HEK293 (cell line): ENCODE measurements around the gene NDST3.

Experiments used
- CTCF ChIA-PET: fragments of 350-600 bp; formaldehyde crosslinking; extraction: SDS; loops from one replicate; lab custom pipeline; 2021; ENCODE audit warnings: antibody characterized with exemption; lab: Yijun Ruan, JAX
- POLR2A ChIA-PET: fragments of 300-600 bp; formaldehyde crosslinking; extraction: SDS; loops from one replicate; lab custom pipeline; 2020; ENCODE audit warnings: antibody characterized with exemption, inconsistent platforms; lab: Yijun Ruan, JAX
- H3K27ac ChIP-seq: fragments of 200-500 bp; sonication (Bioruptor generic); 2 replicates; pipeline ENCODE4 v1.5.1; 2014; ENCODE audit warnings: low read depth, low read length, control low read depth, inconsistent platforms; ENCODE audit errors: extremely low read depth
- H3K36me3 ChIP-seq, 2 experiments: fragments of 200-500 bp in 1 of 2; sonication (Bioruptor generic) in 1 of 2; 1 replicate in 1 of 2; 2 replicates in 1 of 2; pipeline ENCODE4 v1.5.1; 2014 to 2017; ENCODE audit warnings: inconsistent platforms in 2 of 2, low read length in 2 of 2; ENCODE audit not compliant: control insufficient read depth in 2 of 2, insufficient read depth in 1 of 2
- H3K4me1 ChIP-seq: fragments of 200-500 bp; sonication (Bioruptor generic); 2 replicates; pipeline ENCODE4 v1.5.1; 2014; ENCODE audit warnings: mild to moderate bottlenecking, low read length, inconsistent platforms; ENCODE audit not compliant: control insufficient read depth, insufficient read depth
- H3K4me3 ChIP-seq: 2 replicates; pipeline ENCODE4 v1.5.1; 2011; ENCODE audit warnings: low read depth, mild to moderate bottlenecking, control low read depth, low read length, moderate library complexity
- H3K9me3 ChIP-seq: fragments of 200-500 bp; sonication (Bioruptor generic); 2 replicates; pipeline ENCODE4 v1.5.1; 2014; ENCODE audit warnings: low read depth, low read length, inconsistent platforms; ENCODE audit not compliant: control insufficient read depth, insufficient read depth
- OVOL3 ChIP-seq: fragments of 450-650 bp; formaldehyde crosslinking; IDR thresholded peaks from 2 replicates; pipeline ENCODE4 v1.5.1; 2016; ENCODE audit warnings: missing biosample characterization, missing genetic modification characterization
- SP2 ChIP-seq: fragments of 450-650 bp; formaldehyde crosslinking; IDR thresholded peaks from 2 replicates; pipeline ENCODE4 v1.5.1; 2016; ENCODE audit warnings: missing biosample characterization, missing genetic modification characterization
- ZNF10 ChIP-seq: fragments of 450-650 bp; formaldehyde crosslinking; IDR thresholded peaks from 2 replicates; pipeline ENCODE4 v1.5.1; 2017; ENCODE audit warnings: missing biosample characterization, missing genetic modification characterization
- ZNF221 ChIP-seq: fragments of 450-650 bp; formaldehyde crosslinking; IDR thresholded peaks from 2 replicates; pipeline ENCODE4 v1.5.1; 2017; ENCODE audit warnings: missing biosample characterization, missing genetic modification characterization, borderline replicate concordance
- ZNF366 ChIP-seq: fragments of 450-650 bp; formaldehyde crosslinking; conservative IDR thresholded peaks from 2 replicates; pipeline ENCODE4 v1.5.1; 2016; ENCODE audit warnings: missing biosample characterization, missing genetic modification characterization
- ZNF626 ChIP-seq: fragments of 450-650 bp; sonication (Bioruptor Pico); formaldehyde crosslinking; IDR thresholded peaks from 2 replicates; pipeline ENCODE4 v1.5.1; 2018; ENCODE audit warnings: missing biosample characterization, missing genetic modification characterization, inconsistent platforms
- ZNF747 ChIP-seq: fragments of 450-650 bp; formaldehyde crosslinking; IDR thresholded peaks from 2 replicates; pipeline ENCODE4 v1.5.1; 2016; ENCODE audit warnings: missing biosample characterization, missing genetic modification characterization
- TF ChIP-seq, protein P1 (sequence below): fragments of 450-650 bp; formaldehyde crosslinking; IDR thresholded peaks from 2 replicates; pipeline ENCODE4 v1.5.0; 2017; ENCODE audit warnings: missing biosample characterization, missing genetic modification characterization, borderline replicate concordance
- TF ChIP-seq, protein P2 (sequence below): fragments of 450-650 bp; formaldehyde crosslinking; IDR thresholded peaks from 2 replicates; pipeline ENCODE4 v1.5.1; 2016; ENCODE audit warnings: missing biosample characterization, missing genetic modification characterization
- TF ChIP-seq, protein P3 (sequence below): fragments of 450-650 bp; formaldehyde crosslinking; IDR thresholded peaks from 2 replicates; pipeline ENCODE4 v1.5.1; 2016; ENCODE audit warnings: missing biosample characterization, missing genetic modification characterization
- TF ChIP-seq, protein P4 (sequence below): fragments of 450-650 bp; formaldehyde crosslinking; IDR thresholded peaks from 2 replicates; pipeline ENCODE4 v1.5.1; 2016; ENCODE audit warnings: missing biosample characterization, missing genetic modification characterization

Gene NDST3

DNA sequence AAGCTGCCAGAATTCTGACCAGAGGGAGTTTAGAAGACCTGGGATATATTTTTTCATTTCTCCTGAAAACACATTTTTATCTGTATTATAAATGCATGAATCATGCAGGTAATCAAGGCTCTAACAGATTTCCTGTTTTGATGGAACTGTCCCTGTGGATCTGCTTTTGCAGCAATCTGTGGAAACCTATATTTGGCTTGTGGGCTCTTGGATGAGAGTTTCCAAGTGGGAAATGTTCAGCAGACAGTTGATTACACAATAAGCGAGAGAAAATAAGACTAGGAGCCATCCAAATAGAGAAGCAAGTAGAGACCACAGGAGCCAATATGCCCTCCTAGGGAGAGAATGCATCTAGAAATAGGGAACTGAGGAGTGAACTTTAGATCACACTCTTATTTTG is 105.0 kb downstream of the NDST3 start:
- ChIA-PET POLR2A (no interaction called here), CTCF (interaction anchor here (0.6 kb wide), 1 partner anchor 466 kb away, joined by 3 read pairs; no protein-coding TSS in a partner anchor)
- H3K27ac ChIP-seq, result no peak overlapping the region
- H3K4me1 ChIP-seq, result no peaks in the 10 kb centered on the region
- H3K9me3 ChIP-seq, result no peaks in the 10 kb centered on the region
- H3K36me3 ChIP-seq, result no peaks in the 10 kb centered on the region
- H3K4me3 ChIP-seq, result no peak overlapping the region
- TF ChIP-seq, protein P1, sequence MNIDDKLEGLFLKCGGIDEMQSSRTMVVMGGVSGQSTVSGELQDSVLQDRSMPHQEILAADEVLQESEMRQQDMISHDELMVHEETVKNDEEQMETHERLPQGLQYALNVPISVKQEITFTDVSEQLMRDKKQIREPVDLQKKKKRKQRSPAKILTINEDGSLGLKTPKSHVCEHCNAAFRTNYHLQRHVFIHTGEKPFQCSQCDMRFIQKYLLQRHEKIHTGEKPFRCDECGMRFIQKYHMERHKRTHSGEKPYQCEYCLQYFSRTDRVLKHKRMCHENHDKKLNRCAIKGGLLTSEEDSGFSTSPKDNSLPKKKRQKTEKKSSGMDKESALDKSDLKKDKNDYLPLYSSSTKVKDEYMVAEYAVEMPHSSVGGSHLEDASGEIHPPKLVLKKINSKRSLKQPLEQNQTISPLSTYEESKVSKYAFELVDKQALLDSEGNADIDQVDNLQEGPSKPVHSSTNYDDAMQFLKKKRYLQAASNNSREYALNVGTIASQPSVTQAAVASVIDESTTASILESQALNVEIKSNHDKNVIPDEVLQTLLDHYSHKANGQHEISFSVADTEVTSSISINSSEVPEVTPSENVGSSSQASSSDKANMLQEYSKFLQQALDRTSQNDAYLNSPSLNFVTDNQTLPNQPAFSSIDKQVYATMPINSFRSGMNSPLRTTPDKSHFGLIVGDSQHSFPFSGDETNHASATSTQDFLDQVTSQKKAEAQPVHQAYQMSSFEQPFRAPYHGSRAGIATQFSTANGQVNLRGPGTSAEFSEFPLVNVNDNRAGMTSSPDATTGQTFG (tag by site-specific recombination), result no peak
- TF ChIP-seq, protein P2, sequence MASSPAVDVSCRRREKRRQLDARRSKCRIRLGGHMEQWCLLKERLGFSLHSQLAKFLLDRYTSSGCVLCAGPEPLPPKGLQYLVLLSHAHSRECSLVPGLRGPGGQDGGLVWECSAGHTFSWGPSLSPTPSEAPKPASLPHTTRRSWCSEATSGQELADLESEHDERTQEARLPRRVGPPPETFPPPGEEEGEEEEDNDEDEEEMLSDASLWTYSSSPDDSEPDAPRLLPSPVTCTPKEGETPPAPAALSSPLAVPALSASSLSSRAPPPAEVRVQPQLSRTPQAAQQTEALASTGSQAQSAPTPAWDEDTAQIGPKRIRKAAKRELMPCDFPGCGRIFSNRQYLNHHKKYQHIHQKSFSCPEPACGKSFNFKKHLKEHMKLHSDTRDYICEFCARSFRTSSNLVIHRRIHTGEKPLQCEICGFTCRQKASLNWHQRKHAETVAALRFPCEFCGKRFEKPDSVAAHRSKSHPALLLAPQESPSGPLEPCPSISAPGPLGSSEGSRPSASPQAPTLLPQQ (tag by site-specific recombination), result no peak
- no peak for TF ChIP-seq ZNF221
- TF ChIP-seq ZNF366 (tag by site-specific recombination), result no peak
- TF ChIP-seq, protein P3, sequence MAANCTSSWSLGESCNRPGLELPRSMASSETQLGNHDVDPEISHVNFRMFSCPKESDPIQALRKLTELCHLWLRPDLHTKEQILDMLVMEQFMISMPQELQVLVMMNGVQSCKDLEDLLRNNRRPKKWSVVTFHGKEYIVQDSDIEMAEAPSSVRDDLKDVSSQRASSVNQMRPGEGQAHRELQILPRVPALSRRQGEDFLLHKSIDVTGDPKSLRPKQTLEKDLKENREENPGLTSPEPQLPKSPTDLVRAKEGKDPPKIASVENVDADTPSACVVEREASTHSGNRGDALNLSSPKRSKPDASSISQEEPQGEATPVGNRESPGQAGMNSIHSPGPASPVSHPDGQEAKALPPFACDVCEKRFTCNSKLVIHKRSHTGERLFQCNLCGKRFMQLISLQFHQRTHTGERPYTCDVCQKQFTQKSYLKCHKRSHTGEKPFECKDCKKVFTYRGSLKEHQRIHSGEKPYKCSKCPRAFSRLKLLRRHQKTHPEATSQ (tag by site-specific recombination), result no peak
- no peak for TF ChIP-seq OVOL3 (tag by site-specific recombination)
- TF ChIP-seq ZNF626 (tag by site-specific recombination), result no peak

DNA sequence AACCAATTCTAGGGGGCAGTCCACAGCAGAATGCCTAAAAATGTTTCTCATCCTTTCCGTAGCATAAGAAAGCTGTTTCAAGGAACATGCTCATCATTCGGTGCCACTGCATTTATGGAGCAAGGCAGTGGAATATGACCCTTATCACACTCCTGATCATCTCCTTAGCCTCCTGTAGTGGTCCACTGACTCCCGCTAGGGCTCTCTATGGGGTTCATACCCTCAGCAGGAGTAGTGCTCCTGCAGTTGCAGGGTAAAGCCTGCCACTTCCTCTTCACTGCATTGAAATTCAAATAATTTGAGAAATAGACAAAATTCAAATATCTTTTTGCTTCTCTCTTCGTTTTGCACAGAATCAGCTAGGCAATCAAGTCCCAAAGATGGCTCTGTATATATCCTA is 107.0 kb downstream of the NDST3 start:
- Histone ChIP-seq H3K36me3 (no peaks in the 10 kb centered on the region), H3K4me3 (no peak overlapping the region)

DNA sequence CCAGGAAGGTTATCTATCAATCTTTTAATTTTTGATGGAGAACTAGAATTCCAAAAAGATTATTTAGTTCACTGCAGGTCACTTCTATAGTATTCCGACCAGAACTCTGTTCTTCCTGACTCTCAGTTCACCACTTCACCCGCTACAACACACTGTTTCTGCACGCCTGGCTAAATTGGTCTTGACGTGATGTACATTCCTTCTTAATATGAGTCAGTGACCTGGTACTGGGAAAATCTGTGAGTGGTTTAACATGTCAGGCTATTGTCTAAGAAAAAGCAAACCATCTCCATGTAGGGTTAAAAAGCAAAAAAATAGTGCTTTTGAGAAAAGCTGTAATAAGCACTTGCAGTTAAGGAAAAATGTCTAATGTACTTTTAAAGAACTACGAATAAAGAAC is 120.4 kb downstream of the NDST3 start:
- no peaks in the 10 kb centered on the region for H3K36me3 ChIP-seq
- H3K27ac ChIP-seq, result no peak overlapping the region
- POLR2A ChIA-PET, result no interaction called here
- H3K4me1 ChIP-seq, result no peaks in the 10 kb centered on the region
- CTCF ChIA-PET, result no interaction called here
- no peak overlapping the region for H3K4me3 ChIP-seq
- no peaks in the 10 kb centered on the region for H3K9me3 ChIP-seq
- TF ChIP-seq ZNF10 (tag by site-specific recombination) (no peak), ZNF747 (tag by site-specific recombination) (no peak)
- TF ChIP-seq, protein P4, sequence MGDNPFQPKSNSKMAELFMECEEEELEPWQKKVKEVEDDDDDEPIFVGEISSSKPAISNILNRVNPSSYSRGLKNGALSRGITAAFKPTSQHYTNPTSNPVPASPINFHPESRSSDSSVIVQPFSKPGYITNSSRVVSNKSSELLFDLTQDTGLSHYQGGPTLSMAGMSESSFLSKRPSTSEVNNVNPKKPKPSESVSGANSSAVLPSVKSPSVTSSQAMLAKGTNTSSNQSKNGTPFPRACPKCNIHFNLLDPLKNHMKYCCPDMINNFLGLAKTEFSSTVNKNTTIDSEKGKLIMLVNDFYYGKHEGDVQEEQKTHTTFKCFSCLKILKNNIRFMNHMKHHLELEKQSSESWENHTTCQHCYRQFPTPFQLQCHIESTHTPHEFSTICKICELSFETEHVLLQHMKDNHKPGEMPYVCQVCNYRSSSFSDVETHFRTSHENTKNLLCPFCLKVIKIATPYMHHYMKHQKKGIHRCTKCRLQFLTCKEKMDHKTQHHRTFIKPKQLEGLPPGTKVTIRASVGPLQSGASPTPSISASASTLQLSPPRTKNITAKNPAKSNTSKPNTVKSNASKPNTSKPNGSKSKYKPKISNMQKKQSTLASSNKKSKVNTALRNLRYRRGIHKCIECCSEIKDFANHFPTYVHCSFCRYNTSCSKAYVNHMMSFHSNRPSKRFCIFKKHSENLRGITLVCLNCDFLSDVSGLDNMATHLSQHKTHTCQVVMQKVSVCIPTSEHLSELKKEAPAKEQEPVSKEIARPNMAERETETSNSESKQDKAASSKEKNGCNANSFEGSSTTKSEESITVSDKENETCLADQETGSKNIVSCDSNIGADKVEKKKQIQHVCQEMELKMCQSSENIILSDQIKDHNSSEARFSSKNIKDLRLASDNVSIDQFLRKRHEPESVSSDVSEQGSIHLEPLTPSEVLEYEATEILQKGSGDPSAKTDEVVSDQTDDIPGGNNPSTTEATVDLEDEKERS, result no peak
- TF ChIP-seq, all 188 proteins: peak for 0

More for the DNA sequence above, 107.0 kb downstream of the NDST3 start:
- no peak for TF ChIP-seq SP2 (tag by site-specific recombination)
- ChIA-PET POLR2A (no interaction called here), CTCF (interaction anchor here (1.4 kb wide), 1 partner anchor 83 kb away, joined by 5 read pairs; no protein-coding TSS in a partner anchor)
- no peaks in the 10 kb centered on the region for H3K9me3 ChIP-seq
- H3K4me1 ChIP-seq, result no peaks in the 10 kb centered on the region
- no peak overlapping the region for H3K27ac ChIP-seq
